ENCODE results near the gene E2F7. TPM values are rescaled to one million over a fixed set of nuclear protein-coding genes. Genes with fewer than 3 reads are reported as not detected.
A peak's percentile ranks its signal among the peaks of the same experiment; 100 is the strongest.

Gene E2F7
- total RNA-seq (2021; ENCODE audit: unreplicated experiment) = 13.1 TPM
- 1.8 TPM for polyA plus RNA-seq (2012; ENCODE audit: insufficient read length)
- percentile 85 among the genes with signal in this experiment for Bru-seq, nascent RNA
- percentile 79 among the genes with signal in this experiment for BruChase-seq, experiment 1, labeled RNA remaining after a 2-hour chase
- percentile 64 among the genes with signal in this experiment for BruChase-seq, experiment 2, labeled RNA remaining after a 6-hour chase
- long read RNA-seq, full-length matches to known transcripts = 2 of 14 reads
- long read RNA-seq, partial matches to known transcripts = 4 of 14 reads
- long read RNA-seq, other reads (novel, unspliced or antisense) = 8 of 14 reads

DNA sequence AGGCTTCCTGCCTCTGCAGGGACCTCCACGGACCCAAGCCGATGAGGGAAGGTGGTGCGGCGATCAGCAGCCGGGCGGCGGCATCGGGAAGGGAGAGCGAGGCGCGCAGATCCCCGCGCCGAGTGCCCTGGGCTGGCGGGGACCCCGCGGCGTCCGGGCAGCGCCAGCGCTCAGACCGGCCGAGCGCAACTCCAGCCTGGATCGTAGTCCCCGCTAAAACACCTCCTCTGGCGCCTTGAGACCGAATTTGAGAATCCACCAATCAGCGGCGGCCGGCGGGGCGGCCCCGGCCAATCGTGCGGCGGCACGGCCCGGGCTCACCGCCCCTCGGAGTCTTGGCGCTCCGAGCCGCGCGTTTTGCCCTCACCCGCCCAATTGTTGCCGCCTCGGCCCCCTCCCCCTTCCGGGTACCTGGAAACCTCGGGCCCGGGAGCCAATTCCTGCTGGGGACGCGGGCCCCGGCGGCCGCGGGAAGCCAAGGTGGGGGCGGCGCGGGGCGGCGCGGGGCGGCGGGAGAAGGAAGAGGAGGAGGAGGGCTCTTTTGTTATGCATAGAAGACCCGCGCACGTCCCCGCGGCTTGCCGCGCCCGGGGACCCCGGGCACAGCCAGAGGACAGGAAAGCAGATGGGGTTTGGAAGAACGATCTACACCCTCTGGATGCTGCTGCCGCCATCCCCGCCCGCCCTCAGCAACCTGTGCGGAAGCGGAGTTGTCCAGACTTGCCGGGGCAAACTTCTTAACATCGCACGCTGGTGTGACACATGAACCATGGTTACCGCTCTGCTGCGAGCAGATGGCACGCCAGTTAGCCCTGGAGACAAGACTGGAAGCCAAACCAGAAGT lies at the start of gene E2F7:
E2F7 (minus strand) TSS at position 209 of the 844 bp plus-strand sequence. CDS start 934 bp downstream, outside the sequence.
- peak; percentile 97 for ATAC-seq

GRCh38 chr12:77113971-77114370 lies 48.6 kb upstream of the E2F7 start:
- CTCF ChIA-PET = no interaction called here
- Histone ChIP-seq H3K4me3 (ENCODE audit: low read depth in 2 of 2, low read length in 2 of 2) (no peak overlapping the region), H3K9me3 (ENCODE audit: control insufficient read depth, insufficient read depth, low read depth, low read length) (no peaks in the 10 kb centered on the region), H3K4me1 (ENCODE audit: control insufficient read depth, insufficient read depth, low read length) (no peaks in the 10 kb centered on the region), H3K36me3 (ENCODE audit: control insufficient read depth, insufficient read depth, low read length) (no peaks in the 10 kb centered on the region), H3K27me3 (ENCODE audit: control insufficient read depth, insufficient read depth, low read length) (no peaks in the 10 kb centered on the region), H3K27ac (ENCODE audit: low read length) (no peak overlapping the region)
- TF ChIP-seq SIN3A (IDR thresholded peaks at IDR 0.05; ENCODE audit: borderline replicate concordance, insufficient read depth, low read depth, low read length) (no peak), POLR2AphosphoS5 (IDR thresholded peaks at IDR 0.05; ENCODE audit: low read depth, low read length) (no peak), REST (IDR thresholded peaks at IDR 0.05; ENCODE audit: insufficient read depth in 1 of 2, low read depth in 2 of 2, low read length in 1 of 2) (no peak), TCF7L2 (IDR thresholded peaks at IDR 0.05; ENCODE audit: low read depth, low read length) (no peak), CTCF (IDR thresholded peaks at IDR 0.05) (no peak)
- BruUV-seq (replicated peaks) = no TSS peak
- in situ Hi-C loops (cut with HindIII; ENCODE audit: low pct_unique_long_range_greater_than_20kb, low sequenced_read_pairs) = no loop called here
- ATAC-seq (no peak), DNase-seq (ENCODE audit: low read depth, low spot score) (no peak)
- POLR2A ChIA-PET = no interaction called here
- intact Hi-C loops (cut with micrococcal nuclease; ENCODE audit: unreplicated experiment) = no loop called here

More for the DNA sequence above, at the start of gene E2F7:
- peaks cover 20% of the 10 kb centered on the region for H3K4me1 ChIP-seq (ENCODE audit: control insufficient read depth, insufficient read depth, low read length)
- in situ Hi-C loops (cut with HindIII; ENCODE audit: low pct_unique_long_range_greater_than_20kb, low sequenced_read_pairs) (no loop called here), intact Hi-C loops (cut with micrococcal nuclease; ENCODE audit: unreplicated experiment) (no loop called here)
- CTCF ChIA-PET = no interaction called here
- POLR2A ChIA-PET = no interaction called here
- DNase-seq (ENCODE audit: low read depth, low spot score) = peak; percentile 57
- H3K4me3 ChIP-seq (ENCODE audit: low read depth in 2 of 2, low read length in 2 of 2) = peak within 1 kb of the TSS; percentile 76 to 86
- no peaks in the 10 kb centered on the region for H3K27me3 ChIP-seq (ENCODE audit: control insufficient read depth, insufficient read depth, low read length)
- TF ChIP-seq POLR2AphosphoS5 (IDR thresholded peaks at IDR 0.05; ENCODE audit: low read depth, low read length) (peak; percentile 57; the same call in 1 of the 2 replicates), SIN3A (IDR thresholded peaks at IDR 0.05; ENCODE audit: borderline replicate concordance, insufficient read depth, low read depth, low read length) (peak; percentile 74; the same call in 1 of the 2 replicates), REST (IDR thresholded peaks at IDR 0.05; ENCODE audit: insufficient read depth in 1 of 2, low read depth in 2 of 2, low read length in 1 of 2) (no peak)
- peak within 1 kb of the TSS; percentile 85 for H3K27ac ChIP-seq (ENCODE audit: low read length)
- no peaks in the 10 kb centered on the region for H3K9me3 ChIP-seq (ENCODE audit: control insufficient read depth, insufficient read depth, low read depth, low read length)
- H3K36me3 ChIP-seq (ENCODE audit: control insufficient read depth, insufficient read depth, low read length) = no peaks in the 10 kb centered on the region
- no TSS peak for BruUV-seq (replicated peaks)

Measured in Panc1 (cell line).